Keratinocyte (primary cell): ENCODE data around the gene CBFA2T3. TPM values are rescaled to one million over a fixed set of nuclear protein-coding genes. Genes with fewer than 3 reads are reported as not detected.

Source experiments
- DNase-seq: peaks from one replicate; pipeline ENCODE4 v3.0.0-alpha.2; 2011; ENCODE audit warnings: low read depth, missing footprints, low spot score
- FAIRE-seq: peaks from 2 replicates; lab custom pipeline; 2011; peaks lifted over from hg19 to GRCh38; lab: Jason Lieb, UNC
- H2AFZ ChIP-seq: 2 replicates; pipeline ENCODE4 v1.6.0; 2012; ENCODE audit warnings: low read length, control low read depth, inconsistent platforms; ENCODE audit not compliant: control insufficient read depth
- H3K27ac ChIP-seq: 2 replicates; pipeline ENCODE4 v1.5.1; 2011; ENCODE audit warnings: low read length; ENCODE audit not compliant: control insufficient read depth, insufficient read depth
- H3K27me3 ChIP-seq: 3 replicates; pipeline ENCODE4 v1.6.0; 2011; ENCODE audit warnings: low read length; ENCODE audit not compliant: control insufficient read depth, insufficient read depth; ENCODE audit errors: extremely low read depth
- H3K36me3 ChIP-seq, 2 experiments: 2 replicates in 1 of 2; 3 replicates in 1 of 2; pipeline ENCODE4 v1.5.1; 2011; ENCODE audit warnings: low read length in 2 of 2, mild to moderate bottlenecking in 1 of 2; ENCODE audit not compliant: control insufficient read depth in 2 of 2, insufficient read depth in 2 of 2; ENCODE audit errors: extremely low read depth in 1 of 2
- H3K4me1 ChIP-seq: 3 replicates; pipeline ENCODE4 v1.5.1; 2011; ENCODE audit warnings: low read length; ENCODE audit not compliant: control insufficient read depth, insufficient read depth; ENCODE audit errors: extremely low read depth
- H3K4me2 ChIP-seq: 3 replicates; pipeline ENCODE4 v1.6.0; 2011; ENCODE audit warnings: low read depth, low read length; ENCODE audit not compliant: control insufficient read depth, insufficient read depth; ENCODE audit errors: extremely low read depth
- H3K4me3 ChIP-seq, 3 experiments: fragments of 200-600 bp in 1 of 3; sonication (generic) in 1 of 3; 2 replicates in 2 of 3; 3 replicates in 1 of 3; pipeline ENCODE4 v1.5.1; 2011 to 2016; ENCODE audit warnings: low read length in 3 of 3, mild to moderate bottlenecking in 3 of 3, control low read depth in 2 of 3, inconsistent platforms in 1 of 3, low read depth in 1 of 3, mixed read lengths in 1 of 3, mixed run types in 1 of 3, moderate library complexity in 1 of 3; ENCODE audit not compliant: control insufficient read depth in 2 of 3, insufficient read depth in 2 of 3; ENCODE audit errors: extremely low read depth in 1 of 3
- H3K79me2 ChIP-seq: 2 replicates; pipeline ENCODE4 v1.6.0; 2012; ENCODE audit warnings: low read length; ENCODE audit not compliant: control insufficient read depth, insufficient read depth
- H3K9ac ChIP-seq: 3 replicates; pipeline ENCODE4 v1.6.0; 2011; ENCODE audit warnings: low read length; ENCODE audit not compliant: control insufficient read depth, insufficient read depth; ENCODE audit errors: extremely low read depth
- H3K9me1 ChIP-seq: 3 replicates; pipeline ENCODE4 v1.6.0; 2011; ENCODE audit warnings: low read length; ENCODE audit not compliant: control insufficient read depth, insufficient read depth; ENCODE audit errors: extremely low read depth
- H3K9me3 ChIP-seq: 2 replicates; pipeline ENCODE4 v1.5.1; 2012; ENCODE audit warnings: low read depth, low read length; ENCODE audit not compliant: control insufficient read depth
- H4K20me1 ChIP-seq: 3 replicates; pipeline ENCODE4 v1.6.0; 2011; ENCODE audit warnings: low read length; ENCODE audit not compliant: control insufficient read depth, insufficient read depth; ENCODE audit errors: extremely low read depth
- EZH2 ChIP-seq: IDR thresholded peaks from one replicate; pipeline ENCODE4 v1.6.1; 2012; ENCODE audit warnings: inconsistent platforms, mild to moderate bottlenecking, low read length, moderate library complexity
- dilution Hi-C: fragments of 300-500 bp; cut with MboI; formaldehyde crosslinking; loops from one replicate; pipeline ENCODE4 v1.7.0; 2020; ENCODE audit warnings: low sequenced_read_pairs; ENCODE audit not compliant: extremely low pct_ligation_motif_present
- polyA plus RNA-seq, 5 experiments: library from polyadenylated mRNA; depleted of rRNA in 3 of 5; stranded (reverse) in 3 of 5; stranded (forward) in 1 of 5; unstranded in 1 of 5; fragments of >200 nt; gene quantifications; 1 replicate in 1 of 5; 2 replicates in 3 of 5; 3 replicates in 1 of 5; pipeline versions ENCODE4 v1.2.1 to v1.2.3, GENCODE V29; 2011 to 2012; ENCODE audit warnings: missing spikeins in 2 of 5, low read depth in 1 of 5, low replicate concordance in 1 of 5
- TF ChIP-seq, protein P1 (sequence below), 3 experiments: IDR thresholded peaks in 1 of 3; conservative IDR thresholded peaks in 1 of 3; optimal IDR thresholded peaks in 1 of 3; 2 replicates in 2 of 3; 3 replicates in 1 of 3; pipeline versions ENCODE3 to v1.5.1; 2011; ENCODE audit warnings: low read length in 3 of 3, mild to moderate bottlenecking in 3 of 3, moderate library complexity in 2 of 3, control low read depth in 1 of 3, inconsistent platforms in 1 of 3; ENCODE audit not compliant: insufficient read depth in 2 of 3; ENCODE audit errors: extremely low read depth in 1 of 3

The CBFA2T3 gene
- polyA plus RNA-seq, 1 donor (not counting 4 experiments of a cell fraction or from before 2014, with no cell fraction given): 0.08 TPM

DNA sequence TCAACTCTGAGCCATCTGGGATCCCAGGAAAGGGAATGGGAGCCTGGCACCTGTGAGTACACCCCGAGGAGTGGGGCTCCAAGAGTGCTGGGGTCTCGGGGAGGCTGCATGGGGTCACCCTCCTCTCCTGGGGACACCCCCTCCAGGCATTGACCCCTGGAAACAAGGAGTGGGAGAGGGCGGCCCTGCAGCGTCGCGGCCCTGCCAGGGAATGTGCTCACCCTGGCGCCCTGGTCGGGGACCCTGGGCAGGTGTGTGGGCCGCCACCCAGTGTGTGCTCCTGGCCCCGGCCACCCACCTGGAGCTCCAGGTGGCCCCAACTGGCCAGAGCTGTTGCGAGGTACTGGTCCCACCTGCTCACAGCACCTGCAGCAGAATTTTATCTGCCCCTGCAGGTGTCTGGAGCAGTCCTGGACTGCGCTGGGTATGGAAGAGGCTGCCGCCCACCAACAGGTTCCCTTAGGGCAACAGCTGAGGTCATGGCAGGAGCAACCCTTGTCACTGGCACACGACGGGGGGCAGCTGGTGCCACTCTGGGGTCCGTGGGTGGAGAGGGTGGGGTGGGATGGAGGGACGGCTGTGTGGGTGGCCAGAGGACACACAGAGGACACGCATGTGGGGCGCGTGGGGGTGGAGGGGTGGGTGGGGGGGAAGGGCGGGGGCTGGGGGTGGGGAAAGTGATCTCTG, 105.1 kb downstream of the CBFA2T3 start:
- no peak overlapping the region for H3K27ac ChIP-seq
- no peak overlapping the region for H3K4me3 ChIP-seq
- H3K9ac ChIP-seq: no peak overlapping the region
- H3K9me3 ChIP-seq: no peaks in the 10 kb centered on the region
- DNase-seq: no peak
- no peak overlapping the region for H2AFZ ChIP-seq
- H3K27me3 ChIP-seq: peaks cover 43% of the 10 kb centered on the region
- H3K4me1 ChIP-seq: no peaks in the 10 kb centered on the region
- H4K20me1 ChIP-seq: no peaks in the 10 kb centered on the region
- H3K79me2 ChIP-seq: no peaks in the 10 kb centered on the region
- no peaks in the 10 kb centered on the region for H3K36me3 ChIP-seq
- H3K9me1 ChIP-seq: no peaks in the 10 kb centered on the region
- no peak for TF ChIP-seq EZH2
- FAIRE-seq: no peak
- dilution Hi-C loops: no loop called here
- no peak overlapping the region for H3K4me2 ChIP-seq

DNA sequence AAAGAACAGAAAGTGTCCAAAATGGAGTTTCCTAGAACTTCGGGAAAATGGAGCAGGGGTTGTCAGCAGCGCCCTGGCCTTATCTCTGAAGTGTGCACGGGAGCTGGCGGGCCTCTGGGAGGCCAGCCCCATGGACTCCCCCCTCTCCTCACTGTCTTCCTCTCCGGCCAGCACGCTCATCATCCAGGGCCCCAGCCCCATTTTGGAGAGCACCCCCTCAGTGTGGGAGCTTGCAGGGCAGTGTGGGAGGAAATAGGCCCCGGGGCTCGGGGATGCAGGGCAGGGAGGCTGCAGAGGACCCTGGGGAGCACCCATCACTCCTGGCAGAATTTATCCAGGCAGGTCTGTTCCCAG, 105.7 kb downstream of the CBFA2T3 start:
- H3K9me1 ChIP-seq: no peaks in the 10 kb centered on the region
- H2AFZ ChIP-seq: no peak overlapping the region
- no peak overlapping the region for H3K4me3 ChIP-seq
- no peaks in the 10 kb centered on the region for H3K36me3 ChIP-seq
- DNase-seq: no peak
- no peaks in the 10 kb centered on the region for H3K79me2 ChIP-seq
- no peak overlapping the region for H3K9ac ChIP-seq
- no peak overlapping the region for H3K4me2 ChIP-seq
- H3K9me3 ChIP-seq: no peaks in the 10 kb centered on the region
- H3K4me1 ChIP-seq: no peaks in the 10 kb centered on the region
- peaks cover 43% of the 10 kb centered on the region for H3K27me3 ChIP-seq
- no peaks in the 10 kb centered on the region for H4K20me1 ChIP-seq
- TF ChIP-seq, protein P1, sequence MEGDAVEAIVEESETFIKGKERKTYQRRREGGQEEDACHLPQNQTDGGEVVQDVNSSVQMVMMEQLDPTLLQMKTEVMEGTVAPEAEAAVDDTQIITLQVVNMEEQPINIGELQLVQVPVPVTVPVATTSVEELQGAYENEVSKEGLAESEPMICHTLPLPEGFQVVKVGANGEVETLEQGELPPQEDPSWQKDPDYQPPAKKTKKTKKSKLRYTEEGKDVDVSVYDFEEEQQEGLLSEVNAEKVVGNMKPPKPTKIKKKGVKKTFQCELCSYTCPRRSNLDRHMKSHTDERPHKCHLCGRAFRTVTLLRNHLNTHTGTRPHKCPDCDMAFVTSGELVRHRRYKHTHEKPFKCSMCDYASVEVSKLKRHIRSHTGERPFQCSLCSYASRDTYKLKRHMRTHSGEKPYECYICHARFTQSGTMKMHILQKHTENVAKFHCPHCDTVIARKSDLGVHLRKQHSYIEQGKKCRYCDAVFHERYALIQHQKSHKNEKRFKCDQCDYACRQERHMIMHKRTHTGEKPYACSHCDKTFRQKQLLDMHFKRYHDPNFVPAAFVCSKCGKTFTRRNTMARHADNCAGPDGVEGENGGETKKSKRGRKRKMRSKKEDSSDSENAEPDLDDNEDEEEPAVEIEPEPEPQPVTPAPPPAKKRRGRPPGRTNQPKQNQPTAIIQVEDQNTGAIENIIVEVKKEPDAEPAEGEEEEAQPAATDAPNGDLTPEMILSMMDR (optimal IDR thresholded peaks at IDR 0.05 in 1 of 3, IDR thresholded peaks at IDR 0.05 in 1 of 3, conservative IDR thresholded peaks at IDR 0.05 in 1 of 3; ENCODE audit: extremely low read depth in 1 of 3, insufficient read depth in 2 of 3, low read length in 3 of 3): no peak
- TF ChIP-seq EZH2: no peak
- dilution Hi-C loops: no loop called here
- FAIRE-seq: no peak
- H3K27ac ChIP-seq: no peak overlapping the region
